Hepatocyte (in vitro differentiated cells): ENCODE measurements around the gene THTPA.

Experiments used
- EZH2 ChIP-seq: fragments of 200-600 bp; sonication (generic); IDR thresholded peaks from 2 replicates; pipeline ENCODE4 v1.6.1; 2016; ENCODE audit warnings: antibody characterized with exemption, mild to moderate bottlenecking, borderline replicate concordance
- TF ChIP-seq, protein P1 (sequence below): fragments of 200-600 bp; sonication (generic); IDR thresholded peaks from 2 replicates; pipeline ENCODE4 v1.5.1; 2016; ENCODE audit warnings: antibody characterized with exemption, mild to moderate bottlenecking; ENCODE audit not compliant: poor library complexity

DNA sequence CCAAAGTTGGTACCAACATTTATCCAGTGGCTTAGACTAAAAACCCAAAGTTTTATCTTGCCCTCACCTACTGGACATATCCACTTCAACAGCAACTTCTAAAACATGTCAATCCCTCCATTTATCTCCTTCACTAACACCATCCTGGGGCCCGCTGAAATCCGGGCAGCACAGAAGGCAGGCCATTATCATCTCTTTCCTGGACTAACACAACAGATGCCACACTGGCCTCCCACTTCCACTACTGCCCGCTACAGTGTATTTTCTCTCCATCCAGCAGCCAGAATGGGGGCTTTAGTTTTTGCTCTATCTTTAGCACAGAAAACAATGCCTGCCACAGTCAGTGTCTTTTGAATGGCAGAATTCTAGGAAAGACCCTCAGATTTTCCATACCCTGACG lies 20.1 kb upstream of the THTPA start:
- TF ChIP-seq, protein P1, sequence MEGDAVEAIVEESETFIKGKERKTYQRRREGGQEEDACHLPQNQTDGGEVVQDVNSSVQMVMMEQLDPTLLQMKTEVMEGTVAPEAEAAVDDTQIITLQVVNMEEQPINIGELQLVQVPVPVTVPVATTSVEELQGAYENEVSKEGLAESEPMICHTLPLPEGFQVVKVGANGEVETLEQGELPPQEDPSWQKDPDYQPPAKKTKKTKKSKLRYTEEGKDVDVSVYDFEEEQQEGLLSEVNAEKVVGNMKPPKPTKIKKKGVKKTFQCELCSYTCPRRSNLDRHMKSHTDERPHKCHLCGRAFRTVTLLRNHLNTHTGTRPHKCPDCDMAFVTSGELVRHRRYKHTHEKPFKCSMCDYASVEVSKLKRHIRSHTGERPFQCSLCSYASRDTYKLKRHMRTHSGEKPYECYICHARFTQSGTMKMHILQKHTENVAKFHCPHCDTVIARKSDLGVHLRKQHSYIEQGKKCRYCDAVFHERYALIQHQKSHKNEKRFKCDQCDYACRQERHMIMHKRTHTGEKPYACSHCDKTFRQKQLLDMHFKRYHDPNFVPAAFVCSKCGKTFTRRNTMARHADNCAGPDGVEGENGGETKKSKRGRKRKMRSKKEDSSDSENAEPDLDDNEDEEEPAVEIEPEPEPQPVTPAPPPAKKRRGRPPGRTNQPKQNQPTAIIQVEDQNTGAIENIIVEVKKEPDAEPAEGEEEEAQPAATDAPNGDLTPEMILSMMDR, result no peak
- TF ChIP-seq EZH2, result no peak
